Smooth muscle cell (in vitro differentiated cells): ENCODE data around the gene AMPD3. TPM values are rescaled to one million over a fixed set of nuclear protein-coding genes. Genes with fewer than 3 reads are reported as not detected.

Experiments used
- DNase-seq: peaks from one replicate; lab custom pipeline; 2025; ENCODE audit not compliant: unreplicated experiment; lab: John Stamatoyannopoulos, UW
- H2AFZ ChIP-seq: fragments of 200-600 bp; sonication (generic); 2 replicates; pipeline ENCODE4 v1.6.0; 2016; ENCODE audit warnings: antibody characterized with exemption, low read depth, mild to moderate bottlenecking
- H3F3A ChIP-seq: fragments of 200-600 bp; sonication (generic); 2 replicates; pipeline ENCODE4 v1.6.0; 2017; ENCODE audit warnings: antibody characterized with exemption, low read depth
- H3K27ac ChIP-seq: fragments of 200-600 bp; sonication (generic); 2 replicates; pipeline ENCODE4 v1.5.1; 2016; ENCODE audit warnings: low read depth, mild to moderate bottlenecking
- H3K27me3 ChIP-seq: fragments of 200-600 bp; sonication (generic); 2 replicates; pipeline ENCODE4 v1.6.1; 2016; ENCODE audit warnings: low read depth, mild to moderate bottlenecking
- H3K36me3 ChIP-seq: fragments of 200-600 bp; sonication (generic); 2 replicates; pipeline ENCODE4 v1.5.1; 2016; ENCODE audit warnings: low read depth
- H3K4me1 ChIP-seq: fragments of 200-600 bp; sonication (generic); 2 replicates; pipeline ENCODE4 v1.5.1; 2016; ENCODE audit warnings: low read depth
- H3K4me2 ChIP-seq: fragments of 200-600 bp; sonication (generic); 2 replicates; pipeline ENCODE4 v1.6.0; 2016; ENCODE audit warnings: mild to moderate bottlenecking
- H3K4me3 ChIP-seq: fragments of 200-600 bp; sonication (generic); 2 replicates; pipeline ENCODE4 v1.5.1; 2016; ENCODE audit warnings: mild to moderate bottlenecking
- H3K79me2 ChIP-seq: fragments of 200-600 bp; sonication (generic); 2 replicates; pipeline ENCODE4 v1.6.0; 2016; ENCODE audit warnings: low read depth, mild to moderate bottlenecking
- H3K9ac ChIP-seq: fragments of 200-600 bp; sonication (generic); 2 replicates; pipeline ENCODE4 v1.6.0; 2016; ENCODE audit warnings: low read depth
- H3K9me3 ChIP-seq: fragments of 200-600 bp; sonication (generic); replicated peaks from 2 replicates; pipeline ENCODE4 v1.5.1; 2016; ENCODE audit warnings: low read depth
- H4K20me1 ChIP-seq: fragments of 200-600 bp; sonication (generic); 2 replicates; pipeline ENCODE4 v1.6.0; 2016; ENCODE audit warnings: low read depth
- CTCF ChIP-seq: fragments of 200-600 bp; sonication (generic); IDR thresholded peaks from 2 replicates; pipeline ENCODE4 v1.5.1; 2017; ENCODE audit warnings: borderline replicate concordance, mild to moderate bottlenecking, antibody characterized with exemption; ENCODE audit not compliant: insufficient read depth, poor library complexity, severe bottlenecking
- WGBS: methylation state at CpG from one replicate; pipeline ENCODE4 v1.1.7; 2016; ENCODE audit warnings: low lambda C conversion rate; 5-methylcytosine and 5-hydroxymethylcytosine counted together
- polyA plus RNA-seq: library from polyadenylated mRNA; unstranded; fragments of >200 nt; fragmentation: Nextera tagmentation; extraction: Ambion mirVana; gene quantifications from 2 replicates; pipeline ENCODE4 v1.2.1, GENCODE V29; 2016
- total RNA-seq: library from RNA; depleted of rRNA; stranded (reverse); fragments of >200 nt; gene quantifications from 2 replicates; pipeline ENCODE4 v1.2.3, GENCODE V29; 2014

AMPD3 gene
- total and polyA plus RNA-seq, 2 experiments from 2014 or later: 0.67 to 3.6 TPM

DNA sequence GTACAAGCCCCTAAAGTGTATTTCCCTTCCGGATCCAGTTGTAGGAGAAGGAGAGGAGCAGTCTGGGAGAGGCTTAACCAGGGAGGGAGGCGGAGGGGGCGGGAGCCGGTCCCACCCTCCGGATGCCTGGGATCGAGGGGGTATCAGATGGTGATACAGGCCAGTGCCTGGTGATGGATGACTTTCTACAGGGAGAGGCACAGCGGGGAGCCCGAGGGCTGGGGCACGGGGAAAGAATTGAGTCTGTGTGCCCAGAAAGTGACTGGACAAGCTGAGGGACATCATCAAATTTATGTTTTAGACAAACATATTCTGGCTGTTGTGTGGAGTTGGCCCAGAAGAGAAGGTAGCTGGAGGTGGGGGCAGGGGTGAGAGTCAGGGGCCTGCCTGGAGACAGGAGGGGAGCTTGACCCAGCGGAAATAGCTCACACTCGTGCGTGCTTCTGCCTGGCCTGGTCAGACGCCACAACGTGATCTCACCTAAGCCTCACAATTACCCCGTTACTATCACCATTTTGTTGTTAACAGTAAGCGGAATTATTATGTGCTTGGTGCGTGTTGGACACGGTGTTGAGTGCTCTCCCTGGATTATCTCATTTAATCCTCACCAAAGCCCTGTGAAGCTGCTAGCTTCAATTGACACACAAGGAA, 42.4 kb downstream of the AMPD3 start:
- Histone ChIP-seq H3F3A (no peaks in the 10 kb centered on the region), H3K4me1 (no peaks in the 10 kb centered on the region), H3K27ac (no peak overlapping the region), H3K4me2 (no peak overlapping the region), H3K9ac (no peak overlapping the region), H2AFZ (no peak overlapping the region), H3K9me3 (no peaks in the 10 kb centered on the region), H3K4me3 (no peak overlapping the region), H3K79me2 (no peaks in the 10 kb centered on the region), H3K27me3 (no peaks in the 10 kb centered on the region), H4K20me1 (no peaks in the 10 kb centered on the region), H3K36me3 (no peaks in the 10 kb centered on the region)
- no peak for TF ChIP-seq CTCF
- no peak for DNase-seq
- WGBS: 66% methylated on average over 18 of the region's 18 CpGs

- no peak for TF ChIP-seq CTCF
- H3K36me3 ChIP-seq: no peaks in the 10 kb centered on the region
Measured at GRCh38 chr11:10498022-10498400, 42.9 kb downstream of the AMPD3 start.

DNA sequence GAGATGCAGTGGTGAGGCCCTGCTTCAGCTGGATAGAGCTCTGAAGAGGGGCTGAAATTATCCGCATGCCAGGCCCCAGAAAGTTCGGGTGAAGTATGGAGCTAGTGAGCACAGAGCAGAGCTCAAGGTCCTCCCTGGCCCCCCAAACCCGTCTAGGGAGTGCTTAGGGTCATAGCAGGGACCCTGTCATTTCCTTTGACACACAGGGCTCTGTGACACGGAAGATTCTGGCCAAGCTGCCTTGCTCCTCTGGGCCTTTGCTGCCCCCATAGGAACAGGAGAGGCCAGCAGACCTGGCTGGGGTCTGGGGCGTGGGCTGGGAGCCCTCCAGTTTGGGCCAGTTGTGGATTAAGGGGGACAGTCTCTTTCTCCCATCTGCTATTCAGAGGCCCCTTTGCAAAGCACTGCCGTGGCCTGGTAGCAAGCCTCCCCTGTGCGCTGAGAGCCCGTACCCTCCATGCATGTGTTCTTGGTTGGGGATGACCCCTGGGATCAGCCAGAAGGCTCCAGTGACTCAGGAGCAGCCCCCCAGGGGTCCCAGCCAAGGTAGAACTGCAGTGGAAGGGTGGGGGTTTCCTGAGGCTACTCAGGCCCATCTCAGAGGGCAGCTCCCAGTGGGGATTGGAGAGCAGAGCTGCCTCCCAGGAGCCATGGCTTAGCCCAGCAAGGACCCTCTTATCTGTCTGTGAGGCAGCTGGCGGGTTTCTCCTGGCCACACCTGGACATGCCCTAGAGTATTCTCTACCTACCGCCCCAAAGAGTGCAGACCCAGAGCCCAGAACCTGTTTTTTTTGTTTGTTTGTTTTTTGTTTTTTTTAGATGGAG, 43.6 kb downstream of the AMPD3 start:
- DNase-seq: no peak
- Histone ChIP-seq H2AFZ (no peak overlapping the region), H3K4me3 (no peak overlapping the region), H3K27ac (no peak overlapping the region), H3K27me3 (no peaks in the 10 kb centered on the region), H3K4me2 (no peak overlapping the region), H3K4me1 (no peaks in the 10 kb centered on the region), H4K20me1 (no peaks in the 10 kb centered on the region), H3K9me3 (no peaks in the 10 kb centered on the region), H3K36me3 (no peaks in the 10 kb centered on the region), H3F3A (no peaks in the 10 kb centered on the region), H3K79me2 (no peaks in the 10 kb centered on the region), H3K9ac (no peak overlapping the region)
- TF ChIP-seq CTCF: no peak
- 95% methylated on average over 10 of the region's 10 CpGs for WGBS

More at GRCh38 chr11:10498022-10498400, 42.9 kb downstream of the AMPD3 start:
- Histone ChIP-seq H2AFZ (no peak overlapping the region), H3K27me3 (no peaks in the 10 kb centered on the region), H4K20me1 (no peaks in the 10 kb centered on the region), H3K4me2 (no peak overlapping the region), H3K27ac (no peak overlapping the region), H3K9ac (no peak overlapping the region), H3K4me1 (no peaks in the 10 kb centered on the region), H3K79me2 (no peaks in the 10 kb centered on the region), H3F3A (no peaks in the 10 kb centered on the region), H3K4me3 (no peak overlapping the region), H3K9me3 (no peaks in the 10 kb centered on the region)
- DNase-seq: no peak
- WGBS: 90% methylated on average over 7 of the region's 7 CpGs

GRCh38 chr11:10499452-10499851, 44.4 kb downstream of the AMPD3 start:
- no peaks in the 10 kb centered on the region for H4K20me1 ChIP-seq
- no peaks in the 10 kb centered on the region for H3K36me3 ChIP-seq
- no peak overlapping the region for H3K4me3 ChIP-seq
- H3K9me3 ChIP-seq: no peaks in the 10 kb centered on the region
- H3K4me1 ChIP-seq: no peaks in the 10 kb centered on the region
- no peak overlapping the region for H3K27ac ChIP-seq
- no peak for TF ChIP-seq CTCF
- no peaks in the 10 kb centered on the region for H3F3A ChIP-seq
- H3K9ac ChIP-seq: no peak overlapping the region
- 90% methylated on average over 5 of the region's 5 CpGs for WGBS
- H3K27me3 ChIP-seq: no peaks in the 10 kb centered on the region
- H3K4me2 ChIP-seq: no peak overlapping the region
- no peak overlapping the region for H2AFZ ChIP-seq
- no peaks in the 10 kb centered on the region for H3K79me2 ChIP-seq
- DNase-seq: no peak
